C4-2B (cell line): Measurements from ENCODE around the gene ANKMY1.

Experiments
- H3K27ac ChIP-seq: fragments of 450-650 bp; 2 replicates; pipeline ENCODE4 v1.5.1; 2017
- CTCF ChIP-seq: fragments of 450-650 bp; conservative IDR thresholded peaks from 2 replicates; pipeline ENCODE4 v1.5.1; 2017; ENCODE audit warnings: mild to moderate bottlenecking
- ZFX ChIP-seq: fragments of 450-650 bp; IDR thresholded peaks from 2 replicates; pipeline ENCODE4 v1.6.1; 2017

Gene ANKMY1

DNA sequence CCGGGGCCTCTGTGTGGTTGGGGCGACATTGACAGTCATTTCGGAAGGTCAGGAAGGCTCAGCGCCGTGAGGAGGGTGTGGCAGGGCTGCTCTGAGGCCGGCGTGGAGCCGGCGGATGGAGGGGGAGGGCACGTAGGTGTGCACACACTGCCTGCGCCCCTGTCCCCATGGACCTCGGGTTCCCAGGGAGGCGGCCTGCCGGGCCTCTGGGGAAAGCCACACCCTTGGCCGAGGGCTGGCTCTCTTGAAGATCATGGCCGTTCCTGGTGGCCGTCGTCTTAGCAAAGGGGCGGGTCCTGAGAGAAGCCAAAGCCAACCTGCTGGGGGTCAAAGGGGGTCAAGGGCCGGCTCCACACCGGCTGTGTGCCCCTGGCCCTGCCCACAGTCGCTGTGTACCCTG is 110.5 kb downstream of the ANKMY1 start:
- no peak for TF ChIP-seq CTCF
- TF ChIP-seq ZFX: no peak
- no peak overlapping the region for H3K27ac ChIP-seq

- H3K27ac ChIP-seq: no peak overlapping the region
Observed at GRCh38 chr2:240446664-240447175, 111.1 kb downstream of the ANKMY1 start.

GRCh38 chr2:240445961-240446663 is 111.7 kb downstream of the ANKMY1 start:
- TF ChIP-seq CTCF: no peak
- H3K27ac ChIP-seq: no peak overlapping the region

More at GRCh38 chr2:240446664-240447175, 111.1 kb downstream of the ANKMY1 start:
- TF ChIP-seq CTCF (no peak), ZFX (no peak)

GRCh38 chr2:240444464-240444863 is 113.3 kb downstream of the ANKMY1 start:
- TF ChIP-seq ZFX (no peak), CTCF (no peak)

DNA sequence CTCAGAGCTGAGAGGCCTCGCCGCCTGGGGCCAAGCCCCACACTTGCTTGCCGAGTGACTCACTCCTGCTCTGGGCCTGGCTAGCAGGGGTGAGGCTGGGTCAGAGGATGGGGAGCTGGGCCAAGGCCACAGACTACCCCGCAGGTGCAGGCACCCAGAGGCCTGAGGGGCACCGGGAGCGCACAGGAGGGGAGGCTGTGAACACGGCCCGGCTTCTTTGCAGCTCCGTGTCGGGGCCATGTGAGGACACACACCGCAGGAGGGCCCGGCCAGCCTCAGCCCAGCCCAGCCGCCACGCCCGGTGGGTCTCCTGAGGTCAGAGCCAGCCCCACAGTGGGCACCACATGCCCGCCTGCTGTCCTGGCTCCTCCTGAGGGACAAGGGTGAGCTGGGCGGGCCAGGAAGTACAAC is 113.9 kb downstream of the ANKMY1 start:
- TF ChIP-seq CTCF (no peak), ZFX (no peak)
- H3K27ac ChIP-seq: no peak overlapping the region

More at GRCh38 chr2:240444464-240444863, 113.3 kb downstream of the ANKMY1 start:
- no peak overlapping the region for H3K27ac ChIP-seq

DNA sequence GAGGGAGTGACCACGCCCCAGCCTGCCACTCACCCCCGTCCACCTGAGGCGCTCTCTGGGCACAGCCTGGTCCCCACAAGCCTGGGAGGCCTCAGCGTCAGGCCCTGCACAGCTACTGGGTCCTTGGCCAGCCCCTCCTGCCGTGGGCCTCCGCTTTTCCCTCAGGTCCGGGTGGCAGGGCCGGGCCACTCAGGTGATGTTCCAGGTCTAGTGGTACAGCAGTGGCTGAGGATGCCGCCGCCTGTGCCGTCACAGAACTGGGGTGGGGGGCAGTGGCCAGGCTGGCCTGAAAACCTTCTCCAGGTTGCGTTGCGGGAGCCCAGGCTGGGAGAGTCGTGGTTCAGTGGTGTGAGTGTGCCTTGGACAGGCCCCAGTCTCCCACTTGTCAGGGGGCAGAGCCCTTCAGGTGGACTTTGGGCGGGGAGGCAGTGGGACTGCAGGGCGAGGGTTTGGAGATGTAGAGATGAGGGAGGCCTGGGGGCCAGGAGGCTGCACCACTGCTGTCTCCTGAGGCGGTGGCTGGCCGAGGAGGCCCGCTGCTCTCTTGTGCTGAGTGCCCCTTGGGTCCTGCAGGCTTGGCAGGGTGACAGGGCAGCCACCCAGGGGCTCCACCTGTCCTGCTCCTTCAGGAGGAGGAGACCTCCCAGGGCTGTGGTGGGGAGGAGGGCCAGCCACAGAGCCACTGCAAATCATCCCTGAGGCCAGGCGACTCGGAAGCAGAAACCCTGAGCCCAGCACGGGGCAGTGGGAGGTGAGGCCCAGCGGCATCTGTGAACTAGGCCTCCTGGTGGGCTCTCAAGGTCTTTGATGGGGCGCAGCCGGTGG is 114.7 kb downstream of the ANKMY1 start:
- H3K27ac ChIP-seq: no peak overlapping the region
- TF ChIP-seq ZFX (no peak), CTCF (no peak)

GRCh38 chr2:240441993-240442411 is 115.8 kb downstream of the ANKMY1 start:
- H3K27ac ChIP-seq: no peak overlapping the region

More at GRCh38 chr2:240441993-240442411, 115.8 kb downstream of the ANKMY1 start:
- no peak for TF ChIP-seq ZFX
- TF ChIP-seq CTCF: no peak
